NB4 (cell line): Measurements from ENCODE around the gene MRPL16.

Source experiments
- DNase-seq: peaks from one replicate; pipeline ENCODE4 v3.0.0; 2010; ENCODE audit warnings: low read depth
- H3K4me3 ChIP-seq: one replicate; pipeline ENCODE4 v1.5.1; 2011; ENCODE audit warnings: mild to moderate bottlenecking, low read depth, low read length, moderate library complexity
- CTCF ChIP-seq: IDR thresholded peaks from one replicate; pipeline ENCODE4 v1.5.1; 2012; ENCODE audit warnings: low read depth, low read length
- MAX ChIP-seq: IDR thresholded peaks from 2 replicates; pipeline ENCODE4 v1.6.1; 2011; ENCODE audit warnings: low read depth, low read length
- MYC ChIP-seq: IDR thresholded peaks from 2 replicates; pipeline ENCODE4 v1.6.1; 2011; ENCODE audit warnings: low read depth, low read length
- POLR2A ChIP-seq: IDR thresholded peaks from 2 replicates; pipeline ENCODE4 v1.6.1; 2011; ENCODE audit warnings: mild to moderate bottlenecking; ENCODE audit not compliant: insufficient read length; ENCODE audit errors: extremely low read depth

The MRPL16 gene

GRCh38 chr11:59770869-59771268, 39.7 kb downstream of the MRPL16 start:
- TF ChIP-seq CTCF, result no peak
- TF ChIP-seq MYC, result no peak
- TF ChIP-seq POLR2A, result no peak
- TF ChIP-seq MAX, result no peak
- no peak for DNase-seq
- H3K4me3 ChIP-seq, result no peak overlapping the region

- H3K4me3 ChIP-seq, result no peak overlapping the region
- TF ChIP-seq POLR2A (no peak), MAX (no peak), CTCF (no peak), MYC (no peak)
- DNase-seq, result no peak
Observed at GRCh38 chr11:59770319-59770718, 40.3 kb downstream of the MRPL16 start.

- H3K4me3 ChIP-seq, result no peak overlapping the region
- TF ChIP-seq MAX, result no peak
- TF ChIP-seq CTCF, result no peak
- TF ChIP-seq POLR2A, result no peak
- TF ChIP-seq MYC, result no peak
- no peak for DNase-seq
Observed at GRCh38 chr11:59769828-59770227, 40.8 kb downstream of the MRPL16 start.

- no peak for TF ChIP-seq POLR2A
- no peak for TF ChIP-seq MAX
- no peak for TF ChIP-seq MYC
- no peak for TF ChIP-seq CTCF
- peak; percentile 34 for DNase-seq
- H3K4me3 ChIP-seq, result no peak overlapping the region
Observed at GRCh38 chr11:59769111-59769510, 41.5 kb downstream of the MRPL16 start.

GRCh38 chr11:59767225-59767611, 43.4 kb downstream of the MRPL16 start:
- TF ChIP-seq CTCF, result no peak
- TF ChIP-seq MAX, result peak; percentile 90
- TF ChIP-seq MYC, result peak; percentile 53; the same call in 1 of the 2 replicates
- H3K4me3 ChIP-seq, result no peak overlapping the region
- DNase-seq, result peak; percentile 80

GRCh38 chr11:59766542-59767224, 43.9 kb downstream of the MRPL16 start:
- no peak for DNase-seq
- H3K4me3 ChIP-seq, result no peak overlapping the region
- no peak for TF ChIP-seq MYC
- no peak for TF ChIP-seq MAX
- TF ChIP-seq POLR2A, result no peak
- no peak for TF ChIP-seq CTCF
